Body of pancreas (tissue), 4 donors: Measurements from ENCODE around the gene KIZ.

Source experiments
- CTCF ChIP-seq, 7 experiments: fragments of 450-650 bp in 4 of 7; fragments of 200-600 bp in 3 of 7; sonication (generic) in 3 of 7; IDR thresholded peaks; one replicate each; pipeline ENCODE4 v1.5.1; 2016 to 2019; ENCODE audit warnings: antibody characterized with exemption in 7 of 7
- POLR2A ChIP-seq, 3 donors: fragments of 450-650 bp; IDR thresholded peaks; one replicate each; pipeline ENCODE4 v1.6.1; 2016; ENCODE audit warnings: antibody characterized with exemption in 3 of 3, mild to moderate bottlenecking in 2 of 3

GRCh38 chr20:21162631-21163030, 36.7 kb downstream of the KIZ start:
- TF ChIP-seq CTCF (IDR thresholded peaks at IDR 0.05): no peak
- no peak for TF ChIP-seq POLR2A (IDR thresholded peaks at IDR 0.05)
